Measurements from ENCODE around the gene STAG1.
"Not testable (repeated sequence)": the region's sequence is repeated elsewhere in the genome, so short reads cannot be mapped to it uniquely, and the experiment has no call there.

Gene STAG1

GRCh38 chr3:136745916-136746315 is 6.3 kb downstream of the STAG1 start:
- DNase-seq (ENCODE audit: low read depth): no peak

- no peak for DNase-seq (ENCODE audit: low read depth)
These were observed 11.1 kb downstream of the STAG1 start for GRCh38 chr3:136741063-136741462.

- DNase-seq (ENCODE audit: low read depth): no peak
These were observed 11.7 kb downstream of the STAG1 start for GRCh38 chr3:136740351-136740958.

GRCh38 chr3:136736950-136737349 is 15.2 kb downstream of the STAG1 start:
- DNase-seq (ENCODE audit: low read depth): not testable (repeated sequence)

GRCh38 chr3:136735103-136735502 is 17.1 kb downstream of the STAG1 start:
- no peak for DNase-seq (ENCODE audit: low read depth)

GRCh38 chr3:136734382-136735070 is 17.7 kb downstream of the STAG1 start:
- DNase-seq (ENCODE audit: low read depth): peak; percentile 8

GRCh38 chr3:136733317-136733833 is 18.8 kb downstream of the STAG1 start:
- DNase-seq (ENCODE audit: low read depth): peak; percentile 11

GRCh38 chr3:136731274-136731884 is 20.8 kb downstream of the STAG1 start:
- DNase-seq (ENCODE audit: low read depth): peak; percentile 14

- DNase-seq (ENCODE audit: low read depth): no peak
These were observed 21.4 kb downstream of the STAG1 start for GRCh38 chr3:136730595-136731273.

GRCh38 chr3:136728918-136729317 is 23.3 kb downstream of the STAG1 start:
- peak; percentile 90 for DNase-seq (ENCODE audit: low read depth)

- no peak for DNase-seq (ENCODE audit: low read depth)
These were observed 23.7 kb downstream of the STAG1 start for GRCh38 chr3:136728473-136728872.

- DNase-seq (ENCODE audit: low read depth): no peak
These were observed 26.7 kb downstream of the STAG1 start for GRCh38 chr3:136725468-136725867.

GRCh38 chr3:136722916-136723315 is 29.3 kb downstream of the STAG1 start:
- DNase-seq (ENCODE audit: low read depth): not testable (repeated sequence)

GRCh38 chr3:136722399-136722798 is 29.8 kb downstream of the STAG1 start:
- DNase-seq (ENCODE audit: low read depth): not testable (repeated sequence)

GRCh38 chr3:136720091-136720490 is 32.1 kb downstream of the STAG1 start:
- DNase-seq (ENCODE audit: low read depth): no peak

GRCh38 chr3:136716629-136717028 is 35.5 kb downstream of the STAG1 start:
- DNase-seq (ENCODE audit: low read depth): no peak

- DNase-seq (ENCODE audit: low read depth): peak; percentile 37
These were observed 38.2 kb downstream of the STAG1 start for GRCh38 chr3:136714020-136714419.

GRCh38 chr3:136712941-136713340 is 39.2 kb downstream of the STAG1 start:
- DNase-seq (ENCODE audit: low read depth): no peak

- not testable (repeated sequence) for DNase-seq (ENCODE audit: low read depth)
These were observed 40.3 kb downstream of the STAG1 start for GRCh38 chr3:136711888-136712287.

GRCh38 chr3:136711277-136711676 is 40.9 kb downstream of the STAG1 start:
- no peak for DNase-seq (ENCODE audit: low read depth)

GRCh38 chr3:136709775-136710174 is 42.4 kb downstream of the STAG1 start:
- DNase-seq (ENCODE audit: low read depth): not testable (repeated sequence)

- DNase-seq (ENCODE audit: low read depth): peak; percentile 15
These were observed 43.7 kb downstream of the STAG1 start for GRCh38 chr3:136708333-136708985.

All from amniotic epithelial cell (primary cell).